Transverse colon (tissue), 4 donors: Measurements from ENCODE around the gene MYH10.

Experiments used
- EP300 ChIP-seq: sonication (generic); formaldehyde crosslinking; IDR thresholded peaks from one replicate; pipeline ENCODE4 v1.6.1; 2017; ENCODE audit warnings: antibody characterized with exemption, low read depth
- POLR2A ChIP-seq: fragments of 450-650 bp; IDR thresholded peaks from one replicate; pipeline ENCODE4 v1.6.1; 2016; ENCODE audit warnings: antibody characterized with exemption, mild to moderate bottlenecking, moderate library complexity
- POLR2AphosphoS5 ChIP-seq, 3 donors: sonication (generic); formaldehyde crosslinking; IDR thresholded peaks; one replicate each; pipeline ENCODE4 v1.6.1; 2016; ENCODE audit warnings: antibody characterized with exemption in 3 of 3
- TF ChIP-seq, protein P1 (sequence below), 5 experiments: fragments of 200-600 bp in 3 of 5; fragments of 450-650 bp in 2 of 5; sonication (generic) in 3 of 5; IDR thresholded peaks; 1 replicate in 2 of 5; 2 replicates in 3 of 5; pipeline ENCODE4 v1.5.1; 2016 to 2017; ENCODE audit warnings: antibody characterized with exemption in 5 of 5, inconsistent platforms in 3 of 5, mild to moderate bottlenecking in 2 of 5, moderate library complexity in 1 of 5

DNA sequence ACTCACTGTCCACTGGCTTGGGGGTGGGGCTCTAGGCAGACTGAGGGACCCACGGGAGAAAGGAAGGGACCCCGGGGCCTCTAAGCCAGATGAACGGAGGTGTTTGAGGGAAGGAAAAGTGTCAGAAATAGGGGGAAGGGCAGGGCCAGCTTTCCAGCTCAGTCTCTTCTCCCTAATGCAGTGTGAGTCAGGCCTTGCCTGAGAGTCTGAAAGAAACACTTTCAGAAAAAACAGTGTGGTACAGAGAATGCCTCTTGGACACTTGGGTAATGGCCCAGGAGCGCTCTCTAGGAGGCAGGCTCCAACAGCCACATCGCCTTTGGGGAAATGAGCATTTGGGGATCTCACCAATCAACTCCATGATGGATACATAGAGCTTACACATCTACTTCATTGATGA is 148.0 kb downstream of the MYH10 start:
- TF ChIP-seq, protein P1, sequence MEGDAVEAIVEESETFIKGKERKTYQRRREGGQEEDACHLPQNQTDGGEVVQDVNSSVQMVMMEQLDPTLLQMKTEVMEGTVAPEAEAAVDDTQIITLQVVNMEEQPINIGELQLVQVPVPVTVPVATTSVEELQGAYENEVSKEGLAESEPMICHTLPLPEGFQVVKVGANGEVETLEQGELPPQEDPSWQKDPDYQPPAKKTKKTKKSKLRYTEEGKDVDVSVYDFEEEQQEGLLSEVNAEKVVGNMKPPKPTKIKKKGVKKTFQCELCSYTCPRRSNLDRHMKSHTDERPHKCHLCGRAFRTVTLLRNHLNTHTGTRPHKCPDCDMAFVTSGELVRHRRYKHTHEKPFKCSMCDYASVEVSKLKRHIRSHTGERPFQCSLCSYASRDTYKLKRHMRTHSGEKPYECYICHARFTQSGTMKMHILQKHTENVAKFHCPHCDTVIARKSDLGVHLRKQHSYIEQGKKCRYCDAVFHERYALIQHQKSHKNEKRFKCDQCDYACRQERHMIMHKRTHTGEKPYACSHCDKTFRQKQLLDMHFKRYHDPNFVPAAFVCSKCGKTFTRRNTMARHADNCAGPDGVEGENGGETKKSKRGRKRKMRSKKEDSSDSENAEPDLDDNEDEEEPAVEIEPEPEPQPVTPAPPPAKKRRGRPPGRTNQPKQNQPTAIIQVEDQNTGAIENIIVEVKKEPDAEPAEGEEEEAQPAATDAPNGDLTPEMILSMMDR (IDR thresholded peaks at IDR 0.05): no peak
- TF ChIP-seq POLR2AphosphoS5 (IDR thresholded peaks at IDR 0.05) (no peak), POLR2A (no peak), EP300 (no peak)
